ENCODE measurements around the gene ULK4. TPM values are rescaled to one million over a fixed set of nuclear protein-coding genes. Genes with fewer than 3 reads are reported as not detected.

The ULK4 gene
- total RNA-seq, 2 donors from 2014 or later, result 11.1 to 17.9 TPM

GRCh38 chr3:41265823-41266273 is 696.1 kb downstream of the ULK4 start:
- H3K4me1 ChIP-seq (ENCODE audit: control insufficient read depth, insufficient read depth, low read length), result no peaks in the 10 kb centered on the region
- no peaks in the 10 kb centered on the region for H3K36me3 ChIP-seq (ENCODE audit: control insufficient read depth, insufficient read depth, low read length)
- no peak overlapping the region for H3K4me3 ChIP-seq (ENCODE audit: low read length)
- no peaks in the 10 kb centered on the region for H3K27me3 Mint-ChIP-seq (ENCODE audit: insufficient read depth)
- H3K9ac ChIP-seq (ENCODE audit: extremely low read depth, low read length, poor library complexity, severe bottlenecking), result no peak overlapping the region
- no peak overlapping the region for H3K27ac ChIP-seq (ENCODE audit: low read depth, low read length)
- H3K36me3 Mint-ChIP-seq (ENCODE audit: low read depth), result no peaks in the 10 kb centered on the region
- 90 to 93% methylated on average over 2 to 3 of the region's 3 CpGs for WGBS, 2 experiments (ENCODE audit: insufficient coverage in 1 of 2, insufficient read length in 1 of 2)
- no peak overlapping the region for H3K4me3 Mint-ChIP-seq
- peaks cover 2% of the 10 kb centered on the region for H3K9me3 Mint-ChIP-seq
- TF ChIP-seq CTCF (conservative IDR thresholded peaks at IDR 0.05), result no peak
- no peak for DNase-seq
- no peaks in the 10 kb centered on the region for H3K27me3 ChIP-seq (ENCODE audit: control insufficient read depth, insufficient read depth, low read length, poor library complexity, severe bottlenecking)
- no peak overlapping the region for H3K27ac Mint-ChIP-seq
- no peaks in the 10 kb centered on the region for H3K9me3 ChIP-seq (ENCODE audit: control insufficient read depth, low read length)
- peaks cover 12% of the 10 kb centered on the region for H3K4me1 Mint-ChIP-seq

GRCh38 chr3:41265011-41265545 is 696.8 kb downstream of the ULK4 start:
- H3K27ac ChIP-seq (ENCODE audit: low read depth, low read length), result no peak overlapping the region
- no peaks in the 10 kb centered on the region for H3K27me3 ChIP-seq (ENCODE audit: control insufficient read depth, insufficient read depth, low read length, poor library complexity, severe bottlenecking)
- DNase-seq, result no peak
- no peaks in the 10 kb centered on the region for H3K36me3 ChIP-seq (ENCODE audit: control insufficient read depth, insufficient read depth, low read length)
- H3K4me1 ChIP-seq (ENCODE audit: control insufficient read depth, insufficient read depth, low read length), result no peaks in the 10 kb centered on the region
- H3K9me3 Mint-ChIP-seq, result peaks cover 2% of the 10 kb centered on the region
- no peaks in the 10 kb centered on the region for H3K27me3 Mint-ChIP-seq (ENCODE audit: insufficient read depth)
- H3K4me3 Mint-ChIP-seq, result no peak overlapping the region
- no peaks in the 10 kb centered on the region for H3K9me3 ChIP-seq (ENCODE audit: control insufficient read depth, low read length)
- no peak overlapping the region for H3K27ac Mint-ChIP-seq
- no peak for TF ChIP-seq CTCF (conservative IDR thresholded peaks at IDR 0.05)
- H3K4me1 Mint-ChIP-seq, result peaks cover 12% of the 10 kb centered on the region
- H3K9ac ChIP-seq (ENCODE audit: extremely low read depth, low read length, poor library complexity, severe bottlenecking), result no peak overlapping the region
- no peak overlapping the region for H3K4me3 ChIP-seq (ENCODE audit: low read length)
- 89% methylated on average over 3 to 11 of the region's 11 CpGs for WGBS, 2 experiments (ENCODE audit: insufficient coverage in 1 of 2, insufficient read length in 1 of 2)
- H3K36me3 Mint-ChIP-seq (ENCODE audit: low read depth), result no peaks in the 10 kb centered on the region

- 94% methylated on average over 3 of the region's 3 CpGs for WGBS, 2 experiments (ENCODE audit: insufficient coverage in 1 of 2, insufficient read length in 1 of 2)
- TF ChIP-seq CTCF (conservative IDR thresholded peaks at IDR 0.05), result no peak
- no peaks in the 10 kb centered on the region for H3K4me1 ChIP-seq (ENCODE audit: control insufficient read depth, insufficient read depth, low read length)
- no peak overlapping the region for H3K4me3 Mint-ChIP-seq
- H3K27me3 Mint-ChIP-seq (ENCODE audit: insufficient read depth), result no peaks in the 10 kb centered on the region
- H3K9ac ChIP-seq (ENCODE audit: extremely low read depth, low read length, poor library complexity, severe bottlenecking), result no peak overlapping the region
- no peak for DNase-seq
- H3K36me3 ChIP-seq (ENCODE audit: control insufficient read depth, insufficient read depth, low read length), result no peaks in the 10 kb centered on the region
- peaks cover 12% of the 10 kb centered on the region for H3K4me1 Mint-ChIP-seq
- no peaks in the 10 kb centered on the region for H3K27me3 ChIP-seq (ENCODE audit: control insufficient read depth, insufficient read depth, low read length, poor library complexity, severe bottlenecking)
- H3K27ac ChIP-seq (ENCODE audit: low read depth, low read length), result no peak overlapping the region
- H3K36me3 Mint-ChIP-seq (ENCODE audit: low read depth), result no peaks in the 10 kb centered on the region
- H3K4me3 ChIP-seq (ENCODE audit: low read length), result no peak overlapping the region
- no peaks in the 10 kb centered on the region for H3K9me3 ChIP-seq (ENCODE audit: control insufficient read depth, low read length)
- H3K27ac Mint-ChIP-seq, result no peak overlapping the region
- H3K9me3 Mint-ChIP-seq, result no peaks in the 10 kb centered on the region
These were observed 701.8 kb downstream of the ULK4 start for GRCh38 chr3:41260063-41260450.

All from endodermal cell (in vitro differentiated cells).